HepG2 (cell line): ENCODE results near the gene JOSD1. TPM values are rescaled to one million over a fixed set of nuclear protein-coding genes. Genes with fewer than 3 reads are reported as not detected.

Experiments
- ATAC-seq: fragments of 200-7000 bp; cut with Tn5 transposase; 3 replicates; pipeline ENCODE4 v1.9.1; 2020; ENCODE audit warnings: mild to moderate bottlenecking, moderate library complexity
- BruUV-seq: library from RNA; stranded (reverse); fragments of 400-500 nt; replicated peaks from 2 replicates; lab custom pipeline; 2021; lab: Mats Ljungman, UMichigan
- CTCF ChIA-PET: fragments of 300-600 bp; formaldehyde crosslinking; extraction: SDS; loops from one replicate; lab custom pipeline; 2021; ENCODE audit warnings: low total read pairs, inconsistent platforms, low intra/inter-chr PET ratio; lab: Yijun Ruan, JAX
- POLR2A ChIA-PET: fragments of 350-600 bp; sonication (Branson Sonifier 250); formaldehyde crosslinking; loops from one replicate; lab custom pipeline; 2020; ENCODE audit warnings: antibody characterized with exemption, inconsistent platforms; lab: Yijun Ruan, JAX
- DNase-seq: peaks from one replicate; pipeline ENCODE4 v3.0.0-alpha.2; 2015; ENCODE audit warnings: low spot score
- FAIRE-seq: peaks from 3 replicates; lab custom pipeline; 2011; peaks lifted over from hg19 to GRCh38; lab: Jason Lieb, UNC
- H2AFZ ChIP-seq: one replicate; pipeline ENCODE4 v1.6.1; 2011; ENCODE audit warnings: low read length, inconsistent platforms
- H3K27ac ChIP-seq: fragments of 300-600 bp; 3 replicates; pipeline ENCODE4 v1.8.0; 2011; ENCODE audit warnings: mixed run types, mild to moderate bottlenecking, mixed read lengths, low read length, inconsistent platforms; ENCODE audit not compliant: insufficient read depth; ENCODE audit errors: extremely low read length
- H3K27me3 ChIP-seq, 2 experiments: fragments of 200-600 bp in 1 of 2; 2 replicates in 1 of 2; 3 replicates in 1 of 2; pipeline versions ENCODE4 v1.6.0 to v1.8.0; 2011; ENCODE audit warnings: low read length in 2 of 2, mild to moderate bottlenecking in 2 of 2, moderate library complexity in 2 of 2, inconsistent platforms in 1 of 2; ENCODE audit not compliant: insufficient read depth in 2 of 2, control insufficient read depth in 1 of 2
- H3K36me3 ChIP-seq, 2 experiments: fragments of 200-600 bp in 1 of 2; replicated peaks in 1 of 2; 2 replicates in 1 of 2; 3 replicates in 1 of 2; pipeline versions ENCODE4 v1.5.1 to v1.8.0; 2011; ENCODE audit warnings: low read length in 2 of 2, inconsistent platforms in 1 of 2; ENCODE audit not compliant: insufficient read depth in 2 of 2, control insufficient read depth in 1 of 2
- H3K4me1 ChIP-seq: 2 replicates; pipeline ENCODE4 v1.5.1; 2012; ENCODE audit warnings: low read length, inconsistent platforms; ENCODE audit not compliant: insufficient read depth
- H3K4me2 ChIP-seq: 2 replicates; pipeline ENCODE4 v1.6.0; 2011; ENCODE audit warnings: low read depth, low read length, inconsistent platforms
- H3K4me3 ChIP-seq, 3 experiments: fragments of 200-600 bp in 1 of 3; sonication (generic), shearing (Covaris generic) in 1 of 3; replicated peaks in 1 of 3; 2 replicates each; pipeline ENCODE4 v1.5.1; 2011 to 2016; ENCODE audit warnings: low read length in 3 of 3, inconsistent platforms in 2 of 3, low read depth in 2 of 3, mild to moderate bottlenecking in 2 of 3, control low read depth in 1 of 3, mixed read lengths in 1 of 3; ENCODE audit not compliant: insufficient read depth in 1 of 3
- H3K79me2 ChIP-seq: one replicate; pipeline ENCODE4 v1.6.1; 2011; ENCODE audit warnings: low read length, inconsistent platforms; ENCODE audit not compliant: insufficient read depth
- H3K9ac ChIP-seq: 2 replicates; pipeline ENCODE4 v1.6.0; 2011; ENCODE audit warnings: mild to moderate bottlenecking, low read depth, low read length, inconsistent platforms; ENCODE audit not compliant: insufficient read depth
- H3K9me3 ChIP-seq: 2 replicates; pipeline ENCODE4 v1.5.1; 2012; ENCODE audit warnings: mild to moderate bottlenecking, low read length
- H4K20me1 ChIP-seq: 2 replicates; pipeline ENCODE4 v1.6.0; 2011; ENCODE audit warnings: inconsistent platforms, mild to moderate bottlenecking, low read length, moderate library complexity; ENCODE audit not compliant: insufficient read depth
- ETV5 ChIP-seq: IDR thresholded peaks from 2 replicates; pipeline ENCODE4 v1.6.1; 2018; ENCODE audit warnings: missing biosample characterization, missing genetic modification reagents, inconsistent platforms, borderline replicate concordance
- HMGXB3 ChIP-seq: sonication (generic); formaldehyde crosslinking; IDR thresholded peaks from 2 replicates; pipeline ENCODE4 v1.4.0; 2020; ENCODE audit warnings: missing genetic modification reagents, borderline replicate concordance
- NFYB ChIP-seq: sonication (generic); formaldehyde crosslinking; IDR thresholded peaks from 2 replicates; pipeline ENCODE4 v1.4.0; 2020; ENCODE audit warnings: missing genetic modification reagents
- NR2F6 ChIP-seq, 2 experiments: IDR thresholded peaks; 2 replicates each; pipeline ENCODE4 v1.6.1; 2016; ENCODE audit warnings: antibody characterized with exemption in 1 of 2, mild to moderate bottlenecking in 1 of 2
- SAP130 ChIP-seq: IDR thresholded peaks from 2 replicates; pipeline ENCODE4 v1.6.1; 2016; ENCODE audit warnings: low read depth
- TERF1 ChIP-seq: sonication (generic); formaldehyde crosslinking; IDR thresholded peaks from 2 replicates; pipeline ENCODE4 v1.8.0; 2022; ENCODE audit warnings: mild to moderate bottlenecking, missing genetic modification reagents, moderate library complexity
- ZBTB2 ChIP-seq: sonication (generic); formaldehyde crosslinking; IDR thresholded peaks from 2 replicates; pipeline ENCODE4 v1.8.0; 2022; ENCODE audit warnings: low read depth, missing genetic modification reagents
- ZBTB43 ChIP-seq: sonication (generic); formaldehyde crosslinking; conservative IDR thresholded peaks from 2 replicates; pipeline ENCODE4 v1.4.0; 2020; ENCODE audit warnings: missing genetic modification reagents
- ZNF460 ChIP-seq: sonication (generic); formaldehyde crosslinking; IDR thresholded peaks from 2 replicates; pipeline ENCODE4 v1.5.1; 2020; ENCODE audit warnings: missing genetic modification reagents, mild to moderate bottlenecking, borderline replicate concordance
- ZNF766 ChIP-seq: sonication (generic); formaldehyde crosslinking; IDR thresholded peaks from 2 replicates; pipeline ENCODE4 v1.5.0; 2020; ENCODE audit warnings: missing genetic modification reagents, borderline replicate concordance
- ZNF800 ChIP-seq: sonication (generic); formaldehyde crosslinking; IDR thresholded peaks from 2 replicates; pipeline ENCODE4 v1.4.0; 2020; ENCODE audit warnings: missing genetic modification reagents
- WGBS: methylation state at CpG from one replicate; pipeline ENCODE4 v1.1.6; 2017; ENCODE audit warnings: low lambda C conversion rate; 5-methylcytosine and 5-hydroxymethylcytosine counted together
- in situ Hi-C: cut with HindIII; loops from 2 replicates; pipeline ENCODE4 v1.10.0; 2017; ENCODE audit warnings: low pct_unique_long_range_greater_than_20kb; ENCODE audit not compliant: extremely low pct_ligation_motif_present
- intact Hi-C: fragments of 100-400 bp; cut with micrococcal nuclease; formaldehyde crosslinking; loops from one replicate; pipeline ENCODE4 v1.10.0; 2022; ENCODE audit not compliant: unreplicated experiment
- polyA plus RNA-seq, 8 experiments: library from polyadenylated mRNA; depleted of rRNA in 3 of 8; stranded (reverse) in 7 of 8; unstranded in 1 of 8; fragments of >200 nt; fragmentation: Illumina TruSeq in 4 of 8; extraction: Trizol in 4 of 8; gene quantifications; 2 replicates each; pipeline versions ENCODE4 v1.2.1 to v1.2.3, GENCODE V29; 2011 to 2016; ENCODE audit warnings: low read depth in 4 of 8, missing spikeins in 1 of 8, mixed read lengths in 1 of 8; ENCODE audit not compliant: insufficient read depth in 1 of 8
- total RNA-seq, 5 experiments: library from RNA; depleted of rRNA; stranded (reverse); fragments of >200 nt; fragmentation: Illumina TruSeq; extraction: Trizol; gene quantifications; 2 replicates each; pipeline ENCODE4 v1.2.3, GENCODE V29; 2016; ENCODE audit warnings: low read depth in 1 of 5

Gene JOSD1
- total and polyA plus RNA-seq, 2 of the 13 experiments (the other 11 are each of a cell fraction or from before 2014, with no cell fraction given) = 31.7 to 38.4 TPM

GRCh38 chr22:38657045-38657909 is 43.5 kb downstream of the JOSD1 start:
- Histone ChIP-seq H2AFZ (peak overlapping the region; percentile 65), H3K36me3 (no peaks in the 10 kb centered on the region), H3K4me1 (peaks cover 5% of the 10 kb centered on the region; the same call in 1 of the 2 replicates), H3K4me2 (peak overlapping the region; percentile 90), H3K9me3 (no peaks in the 10 kb centered on the region), H3K27me3 (no peaks in the 10 kb centered on the region; a peak in 1 of 5 replicates), H3K4me3 (peak overlapping the region; percentile 80 to 92 (median 87)), H4K20me1 (no peaks in the 10 kb centered on the region), H3K79me2 (peaks cover 10% of the 10 kb centered on the region), H3K27ac (peak overlapping the region; percentile 90), H3K9ac (peak overlapping the region; percentile 89)
- ChIA-PET POLR2A (interaction anchor here (1.2 kb wide), 1 partner anchor 25 kb away, joined by 5 read pairs; the partner anchor contains the start of gene TOMM22), CTCF (no interaction called here)
- intact Hi-C loops = no loop called here
- in situ Hi-C loops = no loop called here
- 2% methylated on average over 11 of the region's 16 CpGs for WGBS
- no TSS peak for BruUV-seq
- ATAC-seq (peak; percentile 71), DNase-seq (peak; percentile 13), FAIRE-seq (no peak)
- TF ChIP-seq NR2F6 (IDR thresholded peaks at IDR 0.05) (no peak), NR2F6 (CRISPR knock-in tag; IDR thresholded peaks at IDR 0.05) (0 out of 2 replicates have a peak, but pooled peaks have one; percentile 13), NFYB (CRISPR knock-in tag) (no peak), HMGXB3 (CRISPR knock-in tag) (peak; percentile 65; the same call in 1 of the 2 replicates), ZNF800 (CRISPR knock-in tag) (0 out of 2 replicates have a peak, but pooled peaks have one; percentile 47), SAP130 (peak; percentile 58), TERF1 (no peak), ETV5 (CRISPR knock-in tag) (peak; percentile 46; the same call in 1 of the 2 replicates), ZNF460 (CRISPR knock-in tag) (no peak), ZBTB43 (CRISPR knock-in tag) (no peak), ZBTB2 (0 out of 2 replicates have a peak, but pooled peaks have one; percentile 32), ZNF766 (CRISPR knock-in tag) (0 out of 2 replicates have a peak, but pooled peaks have one; percentile 17)
